Right lobe of liver (tissue), 4 donors: ENCODE data around the gene PSMA5.
"Not testable (repeated sequence)": the region's sequence is repeated elsewhere in the genome, so short reads cannot be mapped to it uniquely, and the experiment has no call there.

Experiments used
- POLR2A ChIP-seq: fragments of 450-650 bp; IDR thresholded peaks from one replicate; pipeline ENCODE4 v1.6.1; 2017; ENCODE audit warnings: antibody characterized with exemption, mild to moderate bottlenecking
- TF ChIP-seq, protein P1 (sequence below), 4 donors: fragments of 200-600 bp in 3 of 4; fragments of 450-650 bp in 1 of 4; IDR thresholded peaks; one replicate each; pipeline versions ENCODE4 v1.5.1 to v1.8.0; 2016 to 2022; ENCODE audit warnings: antibody characterized with exemption in 4 of 4, mild to moderate bottlenecking in 2 of 4
- donor health status: DM: no; HTN: no; CAD: no.
- donor health status: DM: no; HTN: no; CAD: no.
- donor health status: DM: no; HTN: yes; CAD: no.

DNA sequence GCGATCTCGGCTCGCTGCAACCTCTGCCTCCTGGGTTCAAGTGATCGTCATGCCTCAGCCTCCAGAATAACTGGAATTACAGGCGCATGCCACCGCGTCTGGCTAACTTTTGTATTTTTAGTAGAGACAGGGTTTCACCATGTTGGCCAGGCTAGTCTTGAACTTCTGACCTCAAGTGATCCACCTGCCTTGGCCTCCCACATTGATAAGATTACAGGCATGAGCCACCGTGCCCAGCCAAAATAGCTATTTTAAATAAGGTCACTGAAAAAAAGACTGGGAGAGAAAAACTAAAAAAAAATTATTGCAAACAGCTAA, 31.0 kb downstream of the PSMA5 start:
- not testable (repeated sequence) for TF ChIP-seq POLR2A
- TF ChIP-seq, protein P1, sequence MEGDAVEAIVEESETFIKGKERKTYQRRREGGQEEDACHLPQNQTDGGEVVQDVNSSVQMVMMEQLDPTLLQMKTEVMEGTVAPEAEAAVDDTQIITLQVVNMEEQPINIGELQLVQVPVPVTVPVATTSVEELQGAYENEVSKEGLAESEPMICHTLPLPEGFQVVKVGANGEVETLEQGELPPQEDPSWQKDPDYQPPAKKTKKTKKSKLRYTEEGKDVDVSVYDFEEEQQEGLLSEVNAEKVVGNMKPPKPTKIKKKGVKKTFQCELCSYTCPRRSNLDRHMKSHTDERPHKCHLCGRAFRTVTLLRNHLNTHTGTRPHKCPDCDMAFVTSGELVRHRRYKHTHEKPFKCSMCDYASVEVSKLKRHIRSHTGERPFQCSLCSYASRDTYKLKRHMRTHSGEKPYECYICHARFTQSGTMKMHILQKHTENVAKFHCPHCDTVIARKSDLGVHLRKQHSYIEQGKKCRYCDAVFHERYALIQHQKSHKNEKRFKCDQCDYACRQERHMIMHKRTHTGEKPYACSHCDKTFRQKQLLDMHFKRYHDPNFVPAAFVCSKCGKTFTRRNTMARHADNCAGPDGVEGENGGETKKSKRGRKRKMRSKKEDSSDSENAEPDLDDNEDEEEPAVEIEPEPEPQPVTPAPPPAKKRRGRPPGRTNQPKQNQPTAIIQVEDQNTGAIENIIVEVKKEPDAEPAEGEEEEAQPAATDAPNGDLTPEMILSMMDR (IDR thresholded peaks at IDR 0.05): not testable (repeated sequence)
